Suppressor macrophage (primary cell): ENCODE data around the gene ZFAND2B.
"Not testable (repeated sequence)": the region's sequence is repeated elsewhere in the genome, so short reads cannot be mapped to it uniquely, and the experiment has no call there.

ENCODE experiments used
- DNase-seq, 4 experiments: peaks; one replicate each; pipeline ENCODE4 v3.0.0-alpha.2; 2020 to 2022

The ZFAND2B gene

DNA sequence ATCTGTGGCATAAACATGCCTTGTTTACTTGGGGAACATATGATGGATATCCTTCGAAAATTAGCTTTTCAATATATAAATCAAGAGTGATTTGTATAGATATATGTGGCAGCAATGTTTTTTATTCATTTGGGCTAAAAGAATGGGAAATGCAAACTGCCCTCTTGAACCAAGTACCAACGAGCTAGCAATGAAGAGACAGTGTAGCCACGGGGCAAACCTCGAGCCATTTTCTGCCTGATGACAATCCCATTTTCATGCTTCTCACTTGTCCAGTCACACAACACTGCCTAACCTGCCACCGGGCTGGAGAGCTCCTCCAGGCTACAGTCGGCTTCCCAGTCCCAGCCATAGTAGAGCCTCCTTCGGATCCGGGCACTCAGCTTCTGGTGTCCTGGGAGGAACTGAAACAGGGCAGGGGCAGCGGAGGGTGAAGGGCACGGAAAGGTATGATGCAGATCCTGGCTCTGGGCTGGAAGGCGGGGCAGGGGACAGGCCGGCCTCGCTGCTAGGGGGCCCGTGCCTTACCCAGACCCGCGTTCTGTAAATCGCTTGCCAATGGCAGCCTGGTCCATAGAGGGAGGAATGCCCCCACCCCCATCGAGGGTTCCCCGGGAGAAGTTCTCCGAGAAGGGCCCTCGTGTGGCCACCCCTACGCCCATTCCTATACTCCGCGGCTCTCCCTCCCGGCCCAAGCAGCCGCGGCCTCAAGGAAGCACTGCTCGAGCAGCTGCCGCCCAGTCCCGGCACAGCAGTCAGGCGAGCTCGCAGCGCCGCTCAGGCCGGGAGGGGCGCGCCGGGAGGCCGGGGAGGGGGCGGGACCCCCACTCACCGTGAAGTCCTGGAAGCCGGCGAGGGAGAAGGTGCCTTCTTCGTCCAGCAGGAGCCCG is 30.4 kb upstream of the ZFAND2B start:
- peak; percentile 39 to 77 (median 64) for DNase-seq

DNA sequence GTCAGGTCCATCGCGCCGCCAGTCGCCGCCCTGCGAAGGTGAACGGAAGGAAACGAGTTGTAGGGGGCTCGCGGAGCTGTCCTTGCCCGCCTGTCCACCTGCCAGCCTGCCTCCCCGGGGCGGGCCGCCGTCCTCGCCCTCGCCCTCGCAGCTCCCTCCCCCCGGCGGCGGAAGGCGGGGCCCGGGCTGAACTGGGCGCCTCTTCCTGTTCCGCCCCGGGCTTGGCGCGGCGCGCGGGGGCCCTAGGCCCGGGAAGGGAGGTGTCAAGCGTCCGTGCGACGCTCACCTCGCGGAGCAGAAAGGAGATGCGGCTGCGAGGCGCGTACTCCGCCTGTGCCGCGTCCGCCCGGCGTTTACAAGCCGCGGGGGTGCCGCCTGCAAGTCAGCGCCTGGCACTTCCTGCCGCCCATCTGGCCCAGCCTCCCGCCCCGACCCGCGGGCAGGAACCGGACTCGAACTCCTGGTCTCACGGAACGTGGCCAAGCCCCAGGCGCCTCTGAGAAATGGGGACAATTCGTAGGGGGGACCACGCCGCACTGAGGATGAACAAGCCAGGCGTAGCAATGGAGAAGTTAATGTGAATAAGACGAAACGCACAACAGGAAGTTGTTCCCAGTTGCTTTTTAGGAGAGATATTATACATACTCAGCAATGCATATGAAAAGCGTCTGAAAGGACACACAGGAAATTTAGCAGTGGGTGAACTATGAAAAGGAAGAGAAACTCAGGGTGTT is 29.6 kb upstream of the ZFAND2B start, which contains the start of gene CNPPD1:
Gene CNPPD1, minus strand, starts transcription at position 108 of the 734 bp plus-strand sequence. Its CDS starts 97 bp downstream, at position 11.
- peak; percentile 90 to 97 (median 94) for DNase-seq

DNA sequence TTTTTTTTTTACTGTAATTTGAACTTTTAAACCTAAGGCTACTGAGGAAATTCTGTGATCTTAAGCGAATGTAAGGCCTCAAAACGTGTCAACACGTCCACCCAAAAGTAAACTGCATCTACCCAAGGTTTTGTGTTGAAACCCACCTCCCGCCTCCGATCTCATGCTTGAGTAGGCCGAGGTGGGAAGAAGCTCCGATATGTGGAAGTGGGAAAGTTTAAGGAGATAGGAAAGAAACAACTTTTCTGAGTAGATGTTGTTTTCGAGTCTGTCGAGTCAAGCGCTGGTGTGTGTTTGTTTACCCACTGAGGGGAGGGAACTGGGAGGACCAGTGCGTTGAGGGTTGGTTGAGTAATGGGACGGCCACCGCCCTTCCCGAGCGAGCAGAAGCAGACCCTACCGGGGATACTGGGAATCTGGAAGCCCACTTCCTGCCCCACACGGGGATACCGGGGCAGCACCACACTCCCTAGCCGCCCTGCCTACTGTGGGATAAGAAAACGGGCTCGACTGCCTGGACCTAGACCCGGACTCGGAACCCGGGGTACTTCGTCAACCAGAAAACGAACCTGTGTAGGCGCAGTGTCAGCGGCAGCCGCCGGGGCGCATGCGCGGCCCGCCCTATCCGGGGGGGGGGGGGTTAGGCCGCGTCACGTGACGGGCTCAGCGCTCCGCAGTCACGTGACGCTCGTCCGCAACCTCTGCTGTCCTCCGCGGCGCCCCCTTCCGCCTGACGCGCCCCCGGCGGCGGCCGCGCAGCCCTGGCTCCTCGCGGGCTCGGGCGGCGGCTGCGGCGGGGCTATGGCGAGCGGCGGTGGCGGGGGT is 28.8 kb upstream of the ZFAND2B start, which contains the start of gene RETREG2:
Gene RETREG2, plus strand, starts transcription at position 724 of the 825 bp plus-strand sequence. Its CDS starts 78 bp downstream, at position 802.
- DNase-seq, result peak; percentile 92 to 98 (median 96)

DNA sequence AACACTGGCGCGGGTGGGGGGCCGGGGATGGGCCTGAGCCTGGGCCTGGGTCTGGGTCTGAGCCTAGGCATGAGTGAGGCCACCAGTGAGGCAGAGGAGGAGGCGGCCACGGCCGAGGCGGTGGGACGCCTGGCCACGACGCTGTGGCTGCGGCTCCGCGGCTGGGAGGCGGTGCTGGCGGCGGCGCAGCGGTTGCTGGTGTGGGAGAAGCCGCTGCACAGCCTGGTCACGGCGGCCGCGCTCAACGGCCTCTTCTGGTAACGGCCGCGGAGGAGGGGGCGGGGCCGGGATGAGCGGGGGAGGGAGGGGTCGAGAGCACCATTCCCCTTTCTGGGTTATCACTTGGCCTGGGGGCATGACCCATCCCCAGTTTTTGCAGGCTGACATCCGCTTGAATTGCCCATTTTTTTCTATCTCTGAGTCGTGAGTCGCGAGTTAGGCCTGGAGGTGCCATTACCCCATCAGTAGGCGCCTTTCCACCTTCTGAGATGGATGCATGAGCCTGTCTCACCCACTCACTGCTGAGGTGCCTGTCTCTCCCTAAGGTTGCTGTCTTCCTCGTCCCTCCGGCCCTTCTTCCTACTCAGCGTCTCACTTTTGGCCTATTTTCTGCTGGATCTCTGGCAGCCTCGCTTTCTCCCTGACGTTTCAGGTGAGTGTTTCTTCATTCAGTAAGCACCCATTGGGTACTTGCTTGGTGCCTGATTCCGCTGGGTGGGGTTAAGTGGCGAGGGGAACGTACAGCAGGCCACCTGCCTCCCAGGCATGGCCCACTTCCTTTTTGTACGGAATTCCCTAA is 28.0 kb upstream of the ZFAND2B start:
- DNase-seq, result peak in 3 of 4 experiments; percentile 47 to 67 (median 64)

DNA sequence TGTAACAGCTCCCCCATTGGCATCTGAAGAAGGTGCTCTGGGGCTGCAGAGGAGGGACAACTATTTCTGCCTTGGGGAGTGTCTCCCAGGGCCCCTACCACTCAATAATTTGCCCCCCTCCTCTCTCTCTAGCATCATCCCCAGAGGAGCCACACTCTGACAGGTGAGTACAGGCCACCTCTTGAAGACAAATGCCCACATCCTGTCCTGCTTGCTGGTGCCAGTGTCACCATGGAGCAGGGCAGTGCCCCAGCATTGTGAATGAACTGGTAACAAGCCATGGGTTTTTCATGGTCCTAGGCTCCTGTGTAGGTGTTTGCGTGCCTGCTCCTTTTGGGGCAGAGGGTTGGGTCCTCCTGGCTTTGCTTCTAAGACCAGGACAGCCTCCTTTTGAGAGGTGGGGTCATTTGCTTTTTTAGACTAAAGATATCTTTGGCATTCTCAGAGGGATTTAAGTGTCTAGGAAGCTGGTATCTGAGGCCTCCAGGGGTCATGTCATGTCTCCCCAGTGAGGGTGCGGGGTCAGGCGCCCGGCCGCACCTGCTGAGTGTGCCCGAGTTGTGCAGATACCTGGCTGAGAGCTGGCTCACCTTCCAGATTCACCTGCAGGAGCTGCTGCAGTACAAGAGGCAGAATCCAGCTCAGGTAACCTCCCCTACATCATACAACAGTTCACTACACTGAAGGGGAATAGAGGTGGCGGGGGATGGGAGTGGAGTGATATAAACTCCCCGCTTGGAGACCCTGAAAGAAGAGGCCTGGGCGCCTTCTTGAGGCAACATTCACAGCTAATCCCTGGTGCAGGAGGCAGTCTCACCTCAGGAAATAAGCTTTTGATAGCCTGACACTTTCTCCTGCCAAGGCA is 26.7 kb upstream of the ZFAND2B start:
- DNase-seq, result no peak

DNA sequence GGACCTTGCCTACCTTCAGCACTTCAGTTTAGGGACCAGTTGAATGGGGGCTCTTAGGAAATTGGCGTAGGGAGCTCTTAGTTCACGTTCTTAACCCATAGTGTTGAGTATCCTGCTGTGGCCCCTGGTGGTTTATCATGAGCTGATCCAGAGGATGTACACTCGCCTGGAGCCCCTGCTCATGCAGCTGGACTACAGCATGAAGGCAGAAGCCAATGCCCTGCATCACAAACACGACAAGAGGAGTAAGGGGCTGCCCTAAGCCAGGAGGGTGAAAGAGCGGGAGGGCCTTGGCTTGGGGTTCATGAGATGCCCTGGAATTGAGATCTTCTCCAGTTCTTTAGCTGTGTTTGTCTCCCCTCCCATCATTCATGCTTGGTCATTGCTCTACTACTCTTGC is 25.6 kb upstream of the ZFAND2B start:
- DNase-seq, result no peak

DNA sequence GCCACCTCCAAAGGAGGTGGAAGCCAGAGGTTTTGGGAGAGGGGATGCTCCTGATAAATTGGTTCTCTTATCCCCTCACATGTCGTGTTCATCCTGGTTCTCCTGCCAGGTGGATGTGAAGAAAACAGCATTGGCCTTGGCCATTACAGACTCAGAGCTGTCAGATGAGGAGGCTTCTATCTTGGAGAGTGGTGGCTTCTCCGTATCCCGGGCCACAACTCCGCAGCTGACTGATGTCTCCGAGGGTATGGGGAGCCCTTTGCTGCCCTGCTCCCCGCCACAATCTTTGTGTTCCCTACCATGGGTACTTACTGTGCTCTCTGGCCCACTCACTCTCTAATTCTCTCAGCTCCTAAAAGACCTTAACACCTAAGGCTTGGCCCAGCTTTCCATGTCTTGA is 25.1 kb upstream of the ZFAND2B start:
- DNase-seq, result no peak

DNA sequence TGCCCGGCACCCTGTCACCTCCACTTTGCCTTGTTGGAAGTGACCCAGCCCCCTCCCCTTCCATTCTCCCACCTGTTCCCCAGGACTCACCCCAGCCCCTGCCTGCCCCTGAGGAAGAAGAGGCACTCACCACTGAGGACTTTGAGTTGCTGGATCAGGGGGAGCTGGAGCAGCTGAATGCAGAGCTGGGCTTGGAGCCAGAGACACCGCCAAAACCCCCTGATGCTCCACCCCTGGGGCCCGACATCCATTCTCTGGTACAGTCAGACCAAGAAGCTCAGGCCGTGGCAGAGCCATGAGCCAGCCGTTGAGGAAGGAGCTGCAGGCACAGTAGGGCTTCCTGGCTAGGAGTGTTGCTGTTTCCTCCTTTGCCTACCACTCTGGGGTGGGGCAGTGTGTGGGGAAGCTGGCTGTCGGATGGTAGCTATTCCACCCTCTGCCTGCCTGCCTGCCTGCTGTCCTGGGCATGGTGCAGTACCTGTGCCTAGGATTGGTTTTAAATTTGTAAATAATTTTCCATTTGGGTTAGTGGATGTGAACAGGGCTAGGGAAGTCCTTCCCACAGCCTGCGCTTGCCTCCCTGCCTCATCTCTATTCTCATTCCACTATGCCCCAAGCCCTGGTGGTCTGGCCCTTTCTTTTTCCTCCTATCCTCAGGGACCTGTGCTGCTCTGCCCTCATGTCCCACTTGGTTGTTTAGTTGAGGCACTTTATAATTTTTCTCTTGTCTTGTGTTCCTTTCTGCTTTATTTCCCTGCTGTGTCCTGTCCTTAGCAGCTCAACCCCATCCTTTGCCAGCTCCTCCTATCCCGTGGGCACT is 24.0 kb upstream of the ZFAND2B start:
- DNase-seq, result peak; percentile 64 to 75 (median 72)

DNA sequence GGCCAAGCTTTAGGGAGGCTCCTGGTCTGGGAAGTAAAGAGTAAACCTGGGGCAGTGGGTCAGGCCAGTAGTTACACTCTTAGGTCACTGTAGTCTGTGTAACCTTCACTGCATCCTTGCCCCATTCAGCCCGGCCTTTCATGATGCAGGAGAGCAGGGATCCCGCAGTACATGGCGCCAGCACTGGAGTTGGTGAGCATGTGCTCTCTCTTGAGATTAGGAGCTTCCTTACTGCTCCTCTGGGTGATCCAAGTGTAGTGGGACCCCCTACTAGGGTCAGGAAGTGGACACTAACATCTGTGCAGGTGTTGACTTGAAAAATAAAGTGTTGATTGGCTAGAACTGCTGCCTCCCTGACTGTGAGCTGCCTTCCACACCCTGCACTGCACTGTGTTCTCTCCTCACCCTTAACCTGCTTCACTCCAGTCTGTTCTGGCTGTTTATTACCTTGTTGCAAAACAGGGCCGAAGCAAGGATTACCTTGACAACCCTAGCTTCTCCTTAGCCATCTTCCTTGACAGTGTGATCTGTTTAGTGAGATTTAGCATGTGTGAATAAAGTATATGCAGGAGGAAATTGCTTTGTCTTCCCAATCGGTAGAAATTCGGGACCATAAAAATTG is 23.3 kb upstream of the ZFAND2B start:
- DNase-seq, result no peak

DNA sequence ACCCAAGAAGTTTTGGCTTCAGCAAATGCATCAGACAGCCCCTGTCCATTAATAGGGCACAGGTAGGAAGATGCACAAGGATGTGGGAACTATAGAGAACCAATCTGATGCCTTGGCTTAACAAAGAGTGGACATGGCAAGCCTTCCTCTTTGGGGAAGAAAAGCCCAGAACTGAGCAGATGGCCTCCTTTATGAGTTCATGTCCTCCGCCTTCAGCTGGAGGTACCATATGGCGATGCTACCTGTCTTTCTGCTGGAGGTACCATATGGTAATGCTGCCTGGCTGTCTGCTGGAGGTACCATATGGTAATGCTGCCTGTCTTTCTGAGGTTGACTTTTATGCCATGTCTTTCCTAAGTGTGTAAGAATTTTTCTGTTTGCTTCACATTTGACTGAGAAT is 22.5 kb upstream of the ZFAND2B start:
- no peak for DNase-seq

DNA sequence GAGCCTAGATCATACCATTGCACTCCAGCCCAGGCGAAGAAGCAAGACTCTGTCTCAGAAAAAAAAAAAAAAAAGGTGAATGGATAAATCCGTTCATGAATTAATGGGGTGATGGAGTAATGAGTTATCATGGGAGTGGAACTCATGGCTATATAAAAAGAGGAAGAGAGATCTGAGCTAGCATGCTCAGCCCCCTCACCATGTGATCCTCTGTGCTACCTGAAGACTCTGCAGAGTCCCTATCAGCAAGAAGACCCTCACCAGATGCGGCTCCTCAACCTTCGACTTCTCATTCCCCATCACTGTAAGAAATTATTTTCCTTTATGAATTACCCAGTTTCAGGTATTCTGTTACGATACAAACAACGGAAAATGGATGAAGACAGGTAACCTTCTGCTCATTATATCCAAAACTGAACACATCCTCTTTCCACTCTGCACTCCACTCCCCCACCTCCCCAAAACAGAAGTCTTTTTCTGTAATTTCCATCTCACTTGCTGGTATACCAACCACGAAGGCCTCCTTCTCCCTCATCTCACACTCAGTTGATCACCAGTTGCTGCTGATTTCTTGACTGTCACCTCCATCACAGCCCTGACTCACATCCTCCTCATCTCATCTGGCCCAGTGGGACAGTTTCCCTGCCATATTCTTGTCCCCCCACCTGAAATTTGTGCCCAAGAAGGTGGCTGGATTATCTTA is 19.7 kb upstream of the ZFAND2B start:
- no peak for DNase-seq

DNA sequence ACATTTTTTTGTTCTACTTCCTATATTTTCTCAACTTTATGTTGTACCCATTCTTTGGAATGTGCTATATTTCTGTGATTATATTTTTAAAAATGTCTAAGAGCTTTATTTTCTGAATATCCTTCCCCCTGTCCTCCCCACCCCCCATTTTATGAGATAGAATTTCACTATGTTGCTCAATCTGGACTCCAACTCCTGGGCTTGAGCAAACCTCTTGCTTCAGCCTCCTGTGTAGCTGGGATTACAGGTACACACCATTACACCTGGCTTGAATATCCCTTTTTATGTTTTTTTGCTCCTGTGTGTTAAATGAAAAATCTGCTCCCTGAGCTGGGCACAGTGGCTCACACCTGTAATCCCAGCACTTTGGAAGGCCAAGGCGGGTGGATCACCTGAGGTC is 9.2 kb upstream of the ZFAND2B start:
- DNase-seq, result no peak

DNA sequence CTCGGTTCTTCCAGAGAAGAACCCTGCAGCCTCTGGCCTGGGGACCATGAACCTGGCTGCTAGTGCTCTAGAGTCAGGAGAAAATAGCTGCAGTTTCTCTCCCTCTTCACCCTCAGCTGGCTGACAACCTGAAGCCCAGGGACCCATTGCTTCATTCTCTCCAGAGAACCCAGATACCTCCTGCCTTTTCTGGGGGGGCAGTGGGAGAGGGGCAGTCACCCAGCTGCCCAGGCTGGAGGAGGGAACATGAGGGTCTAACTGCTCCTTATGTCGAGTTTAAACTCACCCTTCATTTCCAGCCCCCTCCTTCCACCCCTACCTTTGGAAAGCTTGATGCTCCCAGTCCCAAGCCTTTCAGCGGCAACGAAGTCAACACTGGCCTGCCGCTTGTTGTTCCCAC is 7.6 kb upstream of the ZFAND2B start:
- DNase-seq, result no peak

DNA sequence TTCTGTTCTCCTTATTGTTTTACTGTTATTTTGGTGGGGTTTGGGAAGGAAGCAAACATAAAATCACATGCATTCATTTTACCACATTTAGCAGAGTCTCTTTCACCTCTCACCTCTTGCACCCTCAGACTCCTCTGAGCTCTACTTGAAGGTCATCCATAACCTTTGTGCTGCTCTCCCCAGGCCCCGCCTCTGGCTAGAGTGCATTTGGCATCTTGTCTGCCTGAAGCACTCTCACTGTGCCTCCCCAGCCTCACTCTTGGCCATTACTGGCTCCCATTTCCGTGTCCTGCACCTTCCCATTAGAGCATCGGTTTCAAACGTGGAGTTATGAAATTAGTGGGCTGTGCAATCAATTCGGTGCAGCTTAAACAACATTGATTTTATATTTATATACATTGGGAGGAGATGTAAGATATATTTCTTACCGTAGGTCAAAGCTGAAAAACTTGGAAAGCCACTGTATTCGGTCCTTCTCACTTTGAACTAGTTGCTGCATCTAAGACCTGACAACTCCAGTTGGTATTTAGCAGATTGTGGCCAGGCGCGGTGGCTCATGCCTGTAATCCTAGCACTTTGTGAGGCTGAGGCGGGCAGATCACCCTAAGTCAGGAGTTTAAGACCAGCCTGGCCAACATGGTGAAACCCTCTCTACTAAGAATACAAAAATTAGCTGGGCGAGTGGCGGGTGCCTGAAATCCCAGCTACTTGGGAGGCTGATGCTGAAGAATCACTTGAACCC is 6.9 kb upstream of the ZFAND2B start:
- no peak for DNase-seq

DNA sequence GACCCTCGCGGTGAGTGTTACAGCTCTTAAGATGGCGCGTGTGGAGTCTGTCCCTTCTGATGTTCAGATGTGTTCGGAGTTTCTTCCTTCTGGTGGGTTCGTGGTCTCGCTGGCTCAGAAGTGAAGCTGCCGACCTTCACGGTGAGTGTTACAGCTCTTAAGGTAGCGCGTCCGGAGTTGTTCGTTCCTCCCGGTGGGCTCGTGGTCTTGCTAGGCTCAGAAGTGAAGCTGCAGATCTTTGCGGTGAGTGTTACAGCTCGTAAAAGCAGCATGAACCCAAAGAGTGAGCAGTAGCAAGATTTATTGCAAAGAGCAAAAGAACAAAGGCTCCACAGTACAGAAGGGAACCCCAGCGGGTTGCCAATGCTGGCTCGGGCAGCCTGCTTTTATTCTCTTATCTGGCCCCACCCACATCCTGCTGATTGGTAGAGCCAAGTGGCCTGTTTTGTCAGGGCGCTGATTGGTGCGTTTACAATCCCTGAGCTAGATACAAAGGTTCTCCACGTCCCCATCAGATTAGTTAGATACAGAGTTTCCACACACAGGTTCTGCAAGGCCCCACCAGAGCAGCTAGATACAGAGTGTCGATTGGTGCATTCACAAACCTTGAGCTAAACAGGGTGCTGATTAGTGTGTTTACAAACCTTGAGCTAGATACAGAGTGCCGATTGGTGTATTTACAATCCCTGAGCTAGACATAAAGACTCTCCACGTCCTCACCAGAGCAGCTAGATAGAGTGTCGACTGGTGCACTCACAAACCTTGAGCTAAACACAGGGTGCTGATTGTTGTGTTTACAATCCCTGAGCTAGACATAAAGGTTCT is 5.9 kb upstream of the ZFAND2B start:
- DNase-seq, result not testable (repeated sequence)

DNA sequence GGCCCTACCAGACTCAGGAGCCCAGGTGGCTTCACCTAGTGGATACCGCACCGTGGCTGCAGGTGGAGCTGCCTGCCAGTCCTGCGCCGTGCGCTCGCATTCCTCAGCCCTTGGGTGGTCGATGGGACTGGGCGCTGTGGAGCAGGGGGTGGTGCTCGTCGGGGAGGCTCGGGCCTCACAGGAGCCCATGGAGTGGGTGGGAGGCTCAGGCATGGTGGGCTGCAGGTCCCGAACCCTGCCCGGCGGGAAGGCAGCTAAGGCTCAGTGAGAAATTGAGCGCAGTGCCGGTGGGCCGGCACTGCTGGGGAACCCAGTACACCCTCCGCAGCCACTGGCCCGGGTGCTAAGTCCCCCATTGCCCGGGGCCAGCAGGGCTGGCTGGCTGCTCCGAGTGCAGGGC is 5.3 kb upstream of the ZFAND2B start:
- not testable (repeated sequence) for DNase-seq
